ENCODE measurements around the gene ANKFN1. TPM values are rescaled to one million over a fixed set of nuclear protein-coding genes. Genes with fewer than 3 reads are reported as not detected.

Gene ANKFN1
- total RNA-seq, 1 experiment from 2014 or later: not detected

- CTCF ChIA-PET: no interaction called here
Measured at GRCh38 chr17:56173026-56173425, 19.8 kb downstream of the ANKFN1 start.

DNA sequence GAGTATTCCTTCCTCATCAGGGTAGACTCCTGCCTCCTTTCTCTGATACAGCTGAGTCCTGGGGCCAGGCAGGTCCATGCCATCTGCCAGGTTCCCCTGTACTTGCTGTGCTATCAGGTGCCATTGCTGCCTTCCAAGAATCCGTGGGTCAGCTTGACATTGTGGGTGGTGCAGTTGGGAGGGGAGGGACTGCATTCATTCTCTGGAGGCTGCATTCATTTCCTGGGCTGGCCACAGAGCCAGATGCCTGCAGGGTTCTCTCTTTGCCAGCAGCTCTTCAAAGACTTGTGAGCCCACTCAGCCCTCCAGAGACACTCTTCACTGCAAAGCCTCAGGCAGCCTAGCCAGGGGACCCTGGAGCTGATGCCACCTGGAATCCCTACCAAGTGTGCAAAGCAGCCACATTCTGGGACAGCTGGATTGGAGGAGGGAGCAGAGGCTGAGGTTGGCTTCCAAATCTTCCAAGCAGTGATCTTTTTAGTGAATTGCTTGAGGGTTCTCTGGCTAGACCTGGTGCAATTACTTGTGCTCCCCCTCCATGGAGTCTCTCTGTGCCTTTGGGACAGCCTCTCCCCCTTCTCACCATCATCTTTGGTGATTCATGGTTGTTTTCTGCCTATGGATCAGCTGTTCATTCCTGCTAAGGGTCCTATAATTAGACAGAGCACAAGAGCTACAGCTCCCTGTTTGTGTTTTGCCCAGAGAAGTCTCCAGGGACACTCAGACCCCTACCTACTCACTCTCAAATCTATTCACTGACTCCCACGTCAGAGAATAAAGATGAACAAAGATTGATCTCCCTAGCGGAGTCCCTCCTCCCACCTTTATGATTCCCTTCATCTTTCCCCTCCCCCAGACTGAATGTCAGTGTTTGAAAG, 20.9 kb downstream of the ANKFN1 start:
- no TSS peak for BruUV-seq (replicated peaks)
- no peaks in the 10 kb centered on the region for H3K27me3 ChIP-seq (replicated peaks; ENCODE audit: insufficient read depth, low read depth, low read length, poor library complexity)
- no peaks in the 10 kb centered on the region for H3K36me3 ChIP-seq (ENCODE audit: insufficient read depth, low read length, poor library complexity, severe bottlenecking)
- ChIA-PET CTCF (no interaction called here), POLR2A (ENCODE audit: low non-redundant PET) (no interaction called here)
- intact Hi-C loops (cut with micrococcal nuclease; ENCODE audit: unreplicated experiment): no loop called here
- H3K4me1 ChIP-seq (ENCODE audit: insufficient read depth, low read length, poor library complexity, severe bottlenecking): no peaks in the 10 kb centered on the region
- no peaks in the 10 kb centered on the region for H3K9me3 ChIP-seq (ENCODE audit: low read depth, low read length, poor library complexity, severe bottlenecking)
- no peak for DNase-seq (ENCODE audit: low spot score)
- no peak overlapping the region for H3K4me3 ChIP-seq (ENCODE audit: low read depth, low read length, poor library complexity, severe bottlenecking)
- no peak for TF ChIP-seq CTCF (conservative IDR thresholded peaks at IDR 0.05; ENCODE audit: low read depth, low read length)
- no peak for TF ChIP-seq EZH2 (IDR thresholded peaks at IDR 0.05; ENCODE audit: borderline replicate concordance, low read depth, low read length, poor library complexity, severe bottlenecking)
- no peak overlapping the region for H3K27ac ChIP-seq (ENCODE audit: low read depth, low read length, poor library complexity, severe bottlenecking)

More at GRCh38 chr17:56173026-56173425, 19.8 kb downstream of the ANKFN1 start:
- no peaks in the 10 kb centered on the region for H3K4me1 ChIP-seq (ENCODE audit: insufficient read depth, low read length, poor library complexity, severe bottlenecking)
- POLR2A ChIA-PET (ENCODE audit: low non-redundant PET): no interaction called here
- no peak for DNase-seq (ENCODE audit: low spot score)
- H3K27ac ChIP-seq (ENCODE audit: low read depth, low read length, poor library complexity, severe bottlenecking): no peak overlapping the region
- intact Hi-C loops (cut with micrococcal nuclease; ENCODE audit: unreplicated experiment): no loop called here
- TF ChIP-seq CTCF (conservative IDR thresholded peaks at IDR 0.05; ENCODE audit: low read depth, low read length): no peak
- no peak for TF ChIP-seq EZH2 (IDR thresholded peaks at IDR 0.05; ENCODE audit: borderline replicate concordance, low read depth, low read length, poor library complexity, severe bottlenecking)
- no peaks in the 10 kb centered on the region for H3K27me3 ChIP-seq (replicated peaks; ENCODE audit: insufficient read depth, low read depth, low read length, poor library complexity)
- no peaks in the 10 kb centered on the region for H3K36me3 ChIP-seq (ENCODE audit: insufficient read depth, low read length, poor library complexity, severe bottlenecking)
- H3K4me3 ChIP-seq (ENCODE audit: low read depth, low read length, poor library complexity, severe bottlenecking): no peak overlapping the region
- no TSS peak for BruUV-seq (replicated peaks)
- no peaks in the 10 kb centered on the region for H3K9me3 ChIP-seq (ENCODE audit: low read depth, low read length, poor library complexity, severe bottlenecking)

GRCh38 chr17:56175299-56175955, 22.2 kb downstream of the ANKFN1 start:
- TF ChIP-seq CTCF (conservative IDR thresholded peaks at IDR 0.05; ENCODE audit: low read depth, low read length): no peak
- TF ChIP-seq EZH2 (IDR thresholded peaks at IDR 0.05; ENCODE audit: borderline replicate concordance, low read depth, low read length, poor library complexity, severe bottlenecking): no peak
- ChIA-PET CTCF (no interaction called here), POLR2A (ENCODE audit: low non-redundant PET) (no interaction called here)
- Histone ChIP-seq H3K27ac (ENCODE audit: low read depth, low read length, poor library complexity, severe bottlenecking) (no peak overlapping the region), H3K27me3 (replicated peaks; ENCODE audit: insufficient read depth, low read depth, low read length, poor library complexity) (no peaks in the 10 kb centered on the region), H3K4me1 (ENCODE audit: insufficient read depth, low read length, poor library complexity, severe bottlenecking) (no peaks in the 10 kb centered on the region), H3K4me3 (ENCODE audit: low read depth, low read length, poor library complexity, severe bottlenecking) (no peak overlapping the region), H3K9me3 (ENCODE audit: low read depth, low read length, poor library complexity, severe bottlenecking) (no peaks in the 10 kb centered on the region), H3K36me3 (ENCODE audit: insufficient read depth, low read length, poor library complexity, severe bottlenecking) (no peaks in the 10 kb centered on the region)
- intact Hi-C loops (cut with micrococcal nuclease; ENCODE audit: unreplicated experiment): no loop called here
- no TSS peak for BruUV-seq (replicated peaks)
- no peak for DNase-seq (ENCODE audit: low spot score)

All from A673 (cell line).